Testis (tissue), 2 donors: ENCODE results near the gene BCL2L11.

Source experiments
- CTCF ChIP-seq, 3 experiments: fragments of 450-650 bp in 2 of 3; fragments of 200-600 bp in 1 of 3; sonication (generic) in 1 of 3; IDR thresholded peaks; one replicate each; pipeline ENCODE4 v1.5.1; 2016 to 2019; ENCODE audit warnings: antibody characterized with exemption in 3 of 3, mild to moderate bottlenecking in 2 of 3, moderate library complexity in 1 of 3
- POLR2A ChIP-seq: fragments of 450-650 bp; IDR thresholded peaks from one replicate; pipeline ENCODE4 v1.6.1; 2017; ENCODE audit warnings: antibody characterized with exemption, mild to moderate bottlenecking, moderate library complexity

GRCh38 chr2:111168528-111169239 lies 48.0 kb downstream of the BCL2L11 start:
- TF ChIP-seq CTCF (IDR thresholded peaks at IDR 0.05) (no peak), POLR2A (no peak)
